GM19099 (cell line): ENCODE measurements around the gene EFNA3.
A peak's percentile ranks its signal among the peaks of the same experiment; 100 is the strongest.

Source experiments
- POLR2A ChIP-seq: IDR thresholded peaks from 3 replicates; pipeline ENCODE4 v1.6.1; 2011; ENCODE audit warnings: low read depth; ENCODE audit not compliant: insufficient read length; ENCODE audit errors: extremely low read depth

Gene EFNA3

DNA sequence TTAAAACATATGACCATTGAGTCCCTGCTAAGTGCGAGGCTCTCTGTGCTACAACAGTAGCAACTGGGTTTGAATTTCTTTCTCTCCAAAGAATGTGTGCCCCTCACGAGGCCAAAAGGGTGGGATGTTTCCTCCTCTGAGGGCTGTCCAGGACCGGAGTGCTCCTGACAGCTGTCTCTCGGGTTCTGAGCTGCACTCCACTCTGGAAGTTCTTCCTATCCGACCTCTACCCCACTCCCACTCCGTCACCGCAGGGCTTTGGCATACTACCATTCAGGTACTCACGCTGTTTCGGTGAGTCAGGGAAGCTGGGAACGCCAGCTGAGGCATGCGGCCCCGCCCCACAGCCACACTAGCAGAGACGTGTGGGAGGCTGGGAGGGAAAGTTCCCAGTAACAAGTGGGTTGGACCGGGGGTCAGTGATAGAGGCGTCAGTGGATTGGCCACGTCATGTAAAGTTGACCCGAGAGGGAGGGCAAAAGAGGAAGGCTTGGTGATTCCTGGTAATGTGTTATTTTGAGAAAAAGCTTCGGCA, 56.3 kb downstream of the EFNA3 start:
- TF ChIP-seq POLR2A = no peak

DNA sequence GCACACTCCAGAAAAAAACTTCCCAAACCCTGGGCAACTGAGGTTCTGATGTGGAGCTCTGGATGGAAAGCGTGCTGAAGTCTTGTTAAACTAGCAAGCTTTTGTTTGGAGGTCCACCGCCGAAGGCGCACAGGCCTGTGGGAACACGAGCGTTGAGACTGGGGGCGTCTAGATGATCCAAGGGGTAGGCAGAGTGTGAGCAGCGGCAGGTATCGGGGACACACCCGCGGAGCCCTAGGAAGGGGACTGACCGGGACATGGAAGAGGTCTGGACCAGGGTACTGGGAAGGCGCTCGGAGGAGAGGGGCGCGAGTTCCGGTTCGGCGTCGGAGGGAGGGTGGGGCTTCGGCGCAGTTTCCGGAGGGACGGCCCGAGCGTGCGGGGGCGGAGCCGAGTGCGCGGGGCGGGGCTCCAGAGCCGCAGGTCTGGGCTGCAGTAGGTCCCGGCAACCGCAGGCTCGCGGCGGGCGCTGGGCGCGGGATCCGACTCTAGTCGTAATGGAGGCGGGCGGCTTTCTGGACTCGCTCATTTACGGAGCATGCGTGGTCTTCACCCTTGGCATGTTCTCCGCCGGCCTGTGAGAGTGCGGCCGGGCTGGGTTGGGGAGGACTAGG, 56.9 kb downstream of the EFNA3 start, which contains the start of gene SLC50A1:
Gene SLC50A1, plus strand, starts transcription at position 438 of the 614 bp plus-strand sequence. Its CDS starts 60 bp downstream, at position 498.
- TF ChIP-seq POLR2A = peak; percentile 90

DNA sequence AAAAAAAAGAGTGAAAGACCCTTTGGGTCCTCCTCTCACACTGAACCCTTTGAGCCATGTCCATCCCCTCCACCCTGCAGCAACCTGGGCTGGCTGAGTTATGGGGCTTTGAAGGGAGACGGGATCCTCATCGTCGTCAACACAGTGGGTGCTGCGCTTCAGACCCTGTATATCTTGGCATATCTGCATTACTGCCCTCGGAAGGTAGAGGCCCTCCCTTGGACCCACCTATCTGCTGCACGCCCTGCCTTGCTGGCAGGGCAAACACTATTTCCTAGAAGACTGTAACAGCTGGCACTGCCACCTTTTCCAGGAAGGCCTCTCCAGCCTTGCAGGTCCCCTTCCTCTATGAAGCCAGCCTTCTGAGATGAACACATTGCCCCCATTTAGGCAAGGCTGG, 58.1 kb downstream of the EFNA3 start:
- TF ChIP-seq POLR2A = no peak
